NCI-H524 treated with DMSO at 0.1 percent for 48 hours (cell line): ENCODE results near the gene PPCDC.
A peak's percentile ranks its signal among the peaks of the same experiment; 100 is the strongest.

Experiments
- DNase-seq: peaks from one replicate; lab custom pipeline; 2025; lab: John Stamatoyannopoulos, UW

The PPCDC gene

GRCh38 chr15:75016431-75016830, 7.0 kb upstream of the PPCDC start:
- DNase-seq: no peak

GRCh38 chr15:75019916-75020315, 3.5 kb upstream of the PPCDC start:
- no peak for DNase-seq

- no peak for DNase-seq
Observed at GRCh38 chr15:75021341-75021740, 2.0 kb upstream of the PPCDC start.

GRCh38 chr15:75022783-75023180, 608 bp upstream of the PPCDC start:
- DNase-seq: no peak

- DNase-seq: no peak
Observed at GRCh38 chr15:75023872-75024636, 664 bp downstream of the PPCDC start.

GRCh38 chr15:75025107-75025506, 1.7 kb downstream of the PPCDC start:
- no peak for DNase-seq

- no peak for DNase-seq
Observed at GRCh38 chr15:75025548-75026260, 2.3 kb downstream of the PPCDC start.

GRCh38 chr15:75027551-75027950, 4.2 kb downstream of the PPCDC start:
- no peak for DNase-seq

GRCh38 chr15:75028991-75029377, 5.6 kb downstream of the PPCDC start:
- DNase-seq: no peak

- DNase-seq: peak; percentile 20
Observed at GRCh38 chr15:75029378-75030022, 6.1 kb downstream of the PPCDC start.

- no peak for DNase-seq
Observed at GRCh38 chr15:75030023-75030413, 6.6 kb downstream of the PPCDC start.

GRCh38 chr15:75030424-75030823, 7.0 kb downstream of the PPCDC start:
- DNase-seq: no peak

- no peak for DNase-seq
Observed at GRCh38 chr15:75031848-75032247, 8.5 kb downstream of the PPCDC start.

GRCh38 chr15:75032395-75032794, 9.0 kb downstream of the PPCDC start:
- no peak for DNase-seq

- no peak for DNase-seq
Observed at GRCh38 chr15:75033809-75034208, 10.4 kb downstream of the PPCDC start.

- no peak for DNase-seq
Observed at GRCh38 chr15:75034615-75035014, 11.2 kb downstream of the PPCDC start.

- DNase-seq: no peak
Observed at GRCh38 chr15:75036212-75036616, 12.8 kb downstream of the PPCDC start.

GRCh38 chr15:75037685-75038084, 14.3 kb downstream of the PPCDC start:
- DNase-seq: no peak

GRCh38 chr15:75038231-75038630, 14.8 kb downstream of the PPCDC start:
- no peak for DNase-seq

GRCh38 chr15:75042730-75043508, 19.5 kb downstream of the PPCDC start:
- DNase-seq: no peak

GRCh38 chr15:75043509-75044257, 20.3 kb downstream of the PPCDC start:
- DNase-seq: no peak
